GM18951 (cell line): ENCODE results near the gene CREB5.
"Not testable (repeated sequence)": the region's sequence is repeated elsewhere in the genome, so short reads cannot be mapped to it uniquely, and the experiment has no call there.

Source experiments
- POLR2A ChIP-seq: IDR thresholded peaks from 4 replicates; pipeline ENCODE4 v1.6.1; 2011; ENCODE audit warnings: mild to moderate bottlenecking; ENCODE audit not compliant: insufficient read length, insufficient read depth; ENCODE audit errors: extremely low read depth
- in situ Hi-C: fragments of 300-500 bp; cut with MboI; formaldehyde crosslinking; loops from one replicate; pipeline ENCODE4 v1.12.0; 2022; ENCODE audit warnings: low sequenced_read_pairs, mixed read lengths, inconsistent platforms; ENCODE audit not compliant: unreplicated experiment

CREB5 gene

DNA sequence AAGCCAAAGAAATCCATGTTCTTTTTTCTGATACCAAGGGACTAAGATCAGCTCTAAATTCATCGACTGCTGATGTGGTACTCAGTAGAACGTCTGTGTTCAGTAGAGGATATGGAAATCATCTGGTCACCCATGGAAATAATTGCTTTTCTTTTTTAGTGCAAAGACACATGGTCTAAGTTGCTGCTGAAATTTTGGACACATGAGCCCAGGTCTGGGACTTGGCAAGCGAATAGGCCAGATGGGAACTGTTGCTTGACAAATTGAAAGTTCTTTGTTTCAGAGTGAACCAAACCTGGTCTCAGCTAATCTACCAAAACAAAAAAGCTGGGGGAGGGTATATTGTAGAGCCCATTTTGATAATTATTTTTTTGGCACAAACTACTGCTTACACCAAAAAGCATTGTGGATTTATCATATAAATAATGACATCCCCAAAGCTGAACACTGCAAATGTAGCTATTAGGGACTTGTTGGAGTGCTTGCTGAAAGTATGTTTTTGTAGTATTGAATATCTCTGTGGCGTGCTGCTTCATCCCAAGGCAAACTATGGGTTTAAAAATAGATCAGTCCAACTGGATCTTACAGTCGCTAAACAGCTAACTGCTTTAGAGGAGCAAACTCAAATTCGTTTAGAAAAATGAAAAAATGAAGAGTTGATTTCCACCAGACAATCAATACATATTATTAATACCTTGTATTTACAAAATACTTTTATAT, 401.1 kb downstream of the CREB5 start:
- in situ Hi-C loops: no loop called here
- no peak for TF ChIP-seq POLR2A

DNA sequence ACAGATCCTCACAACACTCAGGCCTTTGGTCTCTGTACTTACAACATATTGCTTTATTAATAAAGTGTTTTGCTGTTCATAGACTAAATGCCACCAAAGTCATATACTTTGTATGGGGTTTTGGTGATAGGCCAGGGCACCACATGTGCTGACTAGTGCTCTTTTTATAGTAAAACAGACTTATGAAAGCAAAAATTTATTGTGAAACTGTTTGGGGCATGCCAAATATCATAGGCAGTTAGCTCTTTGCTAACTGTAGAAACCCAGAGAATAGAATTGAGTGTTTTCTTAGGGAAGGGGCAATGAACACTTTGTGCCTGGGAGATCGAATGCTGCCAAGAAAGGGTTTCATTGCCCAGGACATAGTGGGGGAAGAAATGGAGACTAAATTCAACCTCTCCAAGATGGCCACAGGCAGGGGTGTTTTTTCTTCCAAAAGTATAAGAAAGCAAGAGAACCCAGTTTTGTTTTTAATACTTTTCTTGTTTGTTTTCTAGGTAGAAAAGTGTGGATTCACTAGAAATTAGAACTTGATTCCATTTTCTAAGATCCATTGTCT, 403.1 kb downstream of the CREB5 start:
- in situ Hi-C loops: no loop called here
- no peak for TF ChIP-seq POLR2A

DNA sequence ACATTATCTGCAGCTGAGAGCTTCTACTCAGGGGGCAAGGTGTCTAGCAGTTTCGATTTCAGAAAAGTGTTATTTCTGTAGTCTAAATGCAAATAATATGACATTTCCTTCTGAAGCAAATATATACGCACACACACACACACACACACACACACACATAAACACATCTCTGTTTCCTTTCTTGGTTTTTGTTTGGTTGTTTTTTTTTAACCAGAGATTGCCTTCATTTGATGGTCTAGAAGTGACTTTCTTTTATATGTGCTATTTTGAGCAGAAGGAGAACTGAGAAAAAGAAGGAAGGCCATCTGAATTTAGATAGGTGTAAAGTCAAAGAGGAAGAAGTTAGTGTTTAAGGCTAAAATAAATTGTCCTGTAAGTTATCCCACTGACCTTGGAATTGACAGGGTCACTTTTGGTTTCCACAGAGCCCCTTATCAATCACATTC, 403.6 kb downstream of the CREB5 start:
- no peak for TF ChIP-seq POLR2A
- in situ Hi-C loops: no loop called here

DNA sequence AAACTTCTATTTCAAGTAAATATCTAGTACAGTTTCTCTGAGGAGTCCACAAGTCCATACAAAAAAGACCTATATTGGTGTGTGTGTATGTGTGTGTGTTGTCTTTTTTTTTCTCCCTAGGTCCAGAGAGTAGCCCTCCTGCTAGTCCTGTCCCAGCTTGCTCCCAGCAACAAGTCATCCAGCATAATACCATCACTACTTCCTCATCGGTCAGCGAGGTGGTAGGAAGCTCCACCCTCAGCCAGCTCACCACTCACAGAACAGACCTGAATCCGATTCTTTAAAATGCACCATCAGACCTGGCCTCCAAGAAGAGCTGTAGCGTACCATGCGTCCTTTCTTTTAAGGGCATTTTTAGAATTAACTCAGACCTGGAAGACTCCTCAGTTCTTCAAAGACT, 406.7 kb downstream of the CREB5 start:
- TF ChIP-seq POLR2A: no peak
- in situ Hi-C loops: no loop called here

DNA sequence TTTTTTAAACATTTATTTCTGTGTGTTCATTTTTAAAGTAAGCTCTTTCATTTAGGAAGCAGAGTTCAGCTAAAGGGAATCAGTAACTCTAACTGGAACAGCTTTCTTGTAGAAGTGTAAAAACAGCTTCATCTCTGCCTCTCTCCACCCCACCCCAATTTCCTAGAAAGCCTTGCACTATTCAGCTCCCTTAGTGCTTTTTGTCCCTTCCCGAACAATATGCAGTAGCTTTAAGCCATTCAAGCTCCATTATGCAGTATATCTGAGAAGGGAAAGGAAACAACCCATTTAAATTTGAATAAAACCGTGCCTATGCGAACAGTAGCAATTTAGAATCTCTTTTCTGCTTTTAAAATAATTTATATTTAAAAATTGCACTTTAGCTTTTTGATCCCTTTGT, 411.3 kb downstream of the CREB5 start:
- no peak for TF ChIP-seq POLR2A
- in situ Hi-C loops: no loop called here

DNA sequence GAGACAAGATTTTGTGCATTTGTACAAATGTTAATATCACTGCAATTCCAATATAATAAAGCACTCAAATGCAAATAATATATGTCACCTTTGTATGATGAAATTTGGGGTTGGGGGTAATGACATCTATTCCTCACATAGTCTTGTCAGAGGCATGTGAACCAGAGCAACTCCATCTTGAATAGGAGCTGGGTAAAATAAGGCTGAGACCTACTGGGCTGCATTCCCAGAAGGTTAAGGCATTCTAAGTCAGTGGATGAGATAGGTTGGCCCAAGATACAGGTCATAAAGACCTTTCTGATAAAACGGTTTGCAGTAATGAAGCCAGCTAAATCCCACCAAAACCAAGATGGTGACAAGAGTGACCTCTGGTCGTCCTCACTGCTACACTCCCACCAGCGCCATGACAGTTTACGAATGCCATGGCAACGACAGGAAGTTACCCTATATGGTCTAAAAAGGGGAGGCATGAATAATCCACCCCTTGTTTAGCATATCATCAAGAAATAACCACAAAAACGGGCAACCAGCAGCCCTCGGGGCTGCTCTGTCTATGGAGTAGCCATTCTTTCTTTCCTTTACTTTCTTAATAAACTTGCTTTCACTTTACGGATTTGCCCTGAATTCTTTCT, 413.6 kb downstream of the CREB5 start:
- in situ Hi-C loops: not testable (repeated sequence)

DNA sequence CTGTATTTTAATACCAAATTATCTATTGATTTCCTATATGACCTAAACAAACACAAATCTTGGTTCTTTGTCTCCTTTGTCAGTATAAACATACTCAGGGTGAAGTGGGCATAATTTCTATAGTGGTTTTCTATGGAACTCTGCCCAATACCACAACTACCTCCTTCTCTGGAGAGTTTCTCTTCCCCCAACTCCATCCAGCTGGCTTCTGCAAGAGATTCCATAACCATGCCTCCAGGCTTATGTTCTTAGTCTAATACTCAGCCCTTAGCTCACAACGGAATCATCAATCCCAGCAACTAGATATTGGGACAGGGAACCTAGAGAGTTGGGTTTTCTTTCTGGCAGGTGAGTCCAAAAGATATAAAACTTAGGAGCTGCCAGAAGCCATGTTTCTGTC, 418.5 kb downstream of the CREB5 start:
- in situ Hi-C loops: no loop called here
- TF ChIP-seq POLR2A: no peak

DNA sequence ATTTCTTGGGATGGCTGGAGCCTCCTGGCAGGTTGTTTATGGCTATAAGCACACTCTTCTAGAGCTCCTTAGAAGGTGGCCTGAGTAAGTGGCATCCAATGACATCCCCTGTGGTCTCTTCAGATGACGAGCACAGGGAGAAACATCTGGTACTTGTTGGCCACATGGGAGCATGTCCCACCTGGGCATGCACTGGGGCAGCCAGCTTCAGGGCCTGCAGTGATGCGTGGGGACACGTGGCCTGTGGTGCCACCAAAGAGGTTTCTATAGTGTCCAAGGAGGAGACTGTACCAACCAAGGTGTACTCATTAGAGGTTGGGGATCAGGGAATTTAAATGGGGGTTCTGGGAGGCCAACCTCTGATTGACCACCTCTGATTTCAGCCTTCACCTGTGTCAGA, 420.4 kb downstream of the CREB5 start:
- in situ Hi-C loops: no loop called here

DNA sequence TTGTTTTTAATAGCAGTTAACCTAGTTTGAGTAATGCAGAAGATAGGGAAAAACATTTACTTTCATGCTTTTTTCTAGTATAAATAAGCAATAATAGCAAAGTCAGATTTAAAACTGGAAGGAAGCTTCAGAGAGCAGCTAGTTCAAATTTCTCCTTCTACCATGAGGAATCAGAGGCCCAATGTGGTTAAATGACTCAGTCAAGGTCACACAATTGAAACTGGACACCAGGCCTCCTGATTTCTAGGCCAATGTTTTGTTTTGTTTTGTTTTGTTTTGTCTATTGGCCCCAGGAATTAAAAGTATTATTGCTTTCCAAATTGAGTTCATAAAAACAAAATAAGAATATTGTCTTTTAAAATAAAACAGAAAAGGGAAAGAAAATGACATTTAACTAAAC, 423.5 kb downstream of the CREB5 start:
- no peak for TF ChIP-seq POLR2A

More for the DNA sequence above, 420.4 kb downstream of the CREB5 start:
- no peak for TF ChIP-seq POLR2A

DNA sequence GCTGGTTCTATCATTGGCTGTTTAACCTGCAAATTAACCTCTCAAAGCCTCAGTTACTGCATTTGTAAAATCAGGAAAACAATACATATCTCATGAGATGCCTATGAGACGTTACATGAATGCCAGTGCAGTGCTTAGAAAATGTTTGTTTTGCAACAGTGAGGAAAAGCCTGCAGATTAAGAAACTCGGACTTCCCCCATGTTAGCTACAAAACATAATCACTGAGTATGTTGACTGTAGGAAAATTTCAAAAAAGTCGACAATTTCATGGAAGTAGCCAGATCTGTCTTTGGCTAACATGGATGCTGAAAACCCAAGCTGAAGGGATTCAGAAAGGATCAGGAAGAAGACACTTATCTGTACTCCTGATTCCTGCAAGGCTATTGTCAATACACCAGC, 424.4 kb downstream of the CREB5 start:
- no peak for TF ChIP-seq POLR2A
- in situ Hi-C loops: no loop called here

More for the DNA sequence above, 423.5 kb downstream of the CREB5 start:
- in situ Hi-C loops: no loop called here

DNA sequence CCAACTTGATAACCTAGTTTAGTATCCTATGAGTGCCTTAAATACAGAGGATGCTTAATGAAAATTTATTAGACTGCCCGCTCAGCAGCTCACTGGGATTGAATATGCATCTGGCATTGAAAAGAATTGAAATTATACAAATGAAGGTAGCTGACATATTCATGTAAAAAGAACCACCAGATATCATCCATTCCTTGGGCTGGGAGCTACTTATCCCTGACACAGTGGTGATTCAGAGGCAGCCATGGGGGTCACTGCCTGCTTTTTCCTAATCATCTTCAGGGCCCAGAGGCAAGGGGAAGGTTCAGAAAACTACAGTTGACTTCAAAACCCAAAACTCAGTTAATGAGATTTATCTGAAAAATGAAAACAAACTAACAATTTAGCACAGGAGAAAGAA, 424.9 kb downstream of the CREB5 start:
- TF ChIP-seq POLR2A: no peak
- in situ Hi-C loops: no loop called here

DNA sequence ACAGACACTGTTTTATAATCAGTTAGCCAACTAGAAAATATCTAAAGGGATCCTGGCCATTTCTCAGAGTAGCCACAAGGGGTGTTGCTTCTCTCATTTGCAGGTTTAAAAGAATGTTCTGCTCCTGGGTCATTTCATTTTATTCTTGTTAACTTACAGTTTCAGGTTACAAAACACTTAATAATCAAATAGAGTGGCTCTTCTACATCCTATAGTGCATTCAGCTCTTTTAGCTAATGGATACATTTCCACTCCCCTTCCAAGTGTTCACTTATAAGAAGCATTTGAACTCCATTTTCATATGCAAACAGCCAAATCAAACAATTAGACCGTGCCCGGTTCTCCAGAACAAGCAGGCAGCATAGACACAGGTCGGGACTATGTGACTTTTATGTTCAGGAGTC, 428.3 kb downstream of the CREB5 start:
- in situ Hi-C loops: no loop called here
- no peak for TF ChIP-seq POLR2A

DNA sequence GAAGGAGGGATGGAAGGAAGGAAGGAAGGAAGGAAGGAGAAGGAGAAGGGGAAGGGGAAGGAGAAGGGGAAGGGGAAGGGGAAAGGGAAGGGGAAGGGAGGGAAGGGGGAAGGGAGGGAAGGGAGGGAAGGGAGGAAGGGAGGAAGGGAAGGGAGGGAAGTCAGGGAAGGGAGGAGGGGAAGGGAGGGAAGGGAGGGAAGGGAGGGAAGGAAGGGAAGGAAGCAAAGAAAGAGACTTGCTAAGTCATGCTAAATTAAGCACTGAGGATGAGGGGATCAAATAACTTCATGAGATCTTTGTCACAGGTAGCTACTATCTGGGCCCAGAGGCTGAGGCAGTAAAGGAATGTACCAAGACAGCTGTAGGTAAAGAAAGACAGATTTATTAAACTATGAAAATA, 429.4 kb downstream of the CREB5 start:
- in situ Hi-C loops: no loop called here
- TF ChIP-seq POLR2A: no peak

DNA sequence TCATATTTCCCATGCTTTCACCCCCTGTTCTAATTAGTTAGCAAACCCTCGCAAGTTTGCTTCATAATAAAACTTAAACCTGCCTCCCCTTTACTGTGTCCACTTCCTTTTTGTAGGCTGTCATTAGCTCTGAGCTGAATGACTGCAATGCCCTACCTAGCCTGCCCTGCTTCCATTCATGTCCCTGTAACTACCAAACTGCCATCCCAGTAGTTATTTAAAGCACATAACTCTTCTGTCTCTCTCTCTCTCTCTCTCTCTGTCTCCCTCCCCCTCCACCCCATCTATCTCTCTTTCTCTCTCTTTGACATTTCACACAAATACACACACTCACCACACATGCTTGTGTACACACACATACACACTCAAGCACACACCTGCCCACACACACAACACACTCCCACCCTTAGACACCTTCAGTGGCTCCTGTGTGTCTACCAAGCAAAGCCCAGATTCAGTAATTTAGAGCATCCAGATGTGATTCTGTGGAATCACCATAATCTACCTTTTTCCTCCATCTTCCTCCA, 430.5 kb downstream of the CREB5 start:
- in situ Hi-C loops: no loop called here
- TF ChIP-seq POLR2A: no peak

DNA sequence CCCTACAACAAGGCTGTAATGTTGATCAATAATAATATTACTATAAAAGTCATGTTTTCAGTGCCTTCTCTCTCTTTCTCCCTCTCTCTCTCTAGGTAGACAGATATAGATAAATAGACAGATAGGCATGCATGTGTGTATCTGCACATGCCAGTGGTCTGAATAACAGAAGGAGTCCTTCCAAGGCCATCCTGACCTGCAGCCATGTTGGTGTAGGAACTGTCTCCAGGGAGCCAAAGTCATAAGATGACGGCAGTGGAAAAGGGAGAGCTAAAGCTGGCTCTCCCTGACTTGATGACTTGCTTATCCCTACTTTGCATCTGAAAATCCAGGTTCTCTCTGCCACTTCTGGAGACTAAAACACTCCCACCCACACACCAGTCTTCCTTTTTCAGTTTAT, 432.8 kb downstream of the CREB5 start:
- in situ Hi-C loops: no loop called here
- TF ChIP-seq POLR2A: no peak
